Activated CD4-positive, alpha-beta T cell treated with anti-CD3 and anti-CD28 coated beads, Interleukin-2, amount 50 U/mL, for 24 hours (primary cell): ENCODE measurements around the gene ABAT.
"Not testable (repeated sequence)": the region's sequence is repeated elsewhere in the genome, so short reads cannot be mapped to it uniquely, and the experiment has no call there.

Experiments used
- DNase-seq, 2 donors: peaks; one replicate each; pipeline ENCODE4 v3.0.0-alpha.2; 2020; ENCODE audit warnings: low read depth in 1 of 2, low spot score in 1 of 2

Gene ABAT

DNA sequence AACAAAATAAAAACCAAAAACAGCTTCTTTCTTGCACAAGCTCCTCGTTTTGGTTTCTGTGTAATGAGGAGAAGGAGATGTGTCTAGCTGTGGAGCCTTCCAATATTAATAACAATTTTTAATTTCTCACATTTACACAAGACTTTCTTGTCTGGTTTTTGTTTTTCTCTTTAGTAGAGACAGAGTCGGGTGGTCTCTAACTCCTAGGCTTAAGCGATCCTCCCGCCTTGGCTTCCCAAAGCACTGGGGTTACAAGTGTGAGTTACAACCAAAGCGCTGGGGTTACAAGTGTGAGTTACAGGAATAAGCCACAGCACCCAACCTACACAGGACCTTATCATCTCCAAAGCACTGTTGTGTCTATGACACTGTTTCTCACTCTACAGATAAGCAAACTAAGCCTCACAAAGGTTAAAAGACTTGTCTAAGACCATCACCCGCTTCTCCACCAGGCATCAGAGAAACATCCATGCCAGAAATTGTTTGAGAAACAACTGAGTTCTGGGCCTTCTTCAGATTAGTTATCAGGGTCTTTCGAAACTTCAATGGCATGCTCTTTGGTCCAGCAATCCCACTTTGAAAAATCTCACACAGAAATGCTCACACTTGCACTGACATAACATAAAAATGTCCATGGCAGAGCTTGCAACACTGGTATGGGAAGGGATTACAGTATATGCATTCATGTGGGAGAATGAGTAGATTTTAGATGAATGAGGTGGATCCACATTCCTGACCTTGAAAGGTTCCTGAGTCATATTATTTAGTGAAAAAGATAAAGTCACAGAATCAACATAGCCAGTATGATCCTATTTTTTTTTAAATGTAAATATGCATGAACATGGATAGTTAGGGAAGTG is 3.9 kb downstream of the ABAT start:
- DNase-seq = no peak

GRCh38 chr16:8679151-8679550 is 4.7 kb downstream of the ABAT start:
- no peak for DNase-seq

DNA sequence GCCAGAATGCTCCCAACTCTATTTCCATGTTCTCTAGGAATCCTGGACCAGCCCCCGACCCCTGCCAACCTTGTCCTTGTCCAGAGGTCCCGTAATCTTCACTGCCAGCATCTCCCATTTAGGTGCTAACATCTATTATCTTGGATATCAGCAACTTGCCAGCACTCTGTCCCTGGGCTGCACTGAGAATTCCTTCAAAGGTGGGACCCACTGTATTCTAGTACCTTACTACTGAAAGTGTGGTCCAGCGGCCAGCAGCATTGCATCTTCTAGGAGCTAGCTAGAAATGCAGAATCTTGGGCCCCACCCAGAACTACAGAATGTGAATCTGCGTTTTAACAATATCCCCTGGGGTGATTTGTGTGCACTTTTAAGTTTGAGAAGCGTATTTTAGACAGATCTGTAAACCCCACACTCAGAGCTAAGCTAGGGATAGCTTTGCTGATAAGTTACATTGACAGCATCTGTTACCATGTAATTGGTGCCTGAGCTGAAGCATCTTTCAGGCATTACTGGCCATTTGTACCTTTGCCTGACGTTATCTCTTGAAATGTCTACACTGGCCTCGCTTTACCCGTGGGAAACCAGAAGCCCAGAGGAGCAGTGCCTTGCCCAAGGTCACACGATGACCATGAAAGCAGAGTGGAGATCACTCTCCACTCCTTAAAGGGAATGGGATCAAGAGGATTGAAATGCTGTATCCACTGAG is 8.3 kb downstream of the ABAT start:
- no peak for DNase-seq

DNA sequence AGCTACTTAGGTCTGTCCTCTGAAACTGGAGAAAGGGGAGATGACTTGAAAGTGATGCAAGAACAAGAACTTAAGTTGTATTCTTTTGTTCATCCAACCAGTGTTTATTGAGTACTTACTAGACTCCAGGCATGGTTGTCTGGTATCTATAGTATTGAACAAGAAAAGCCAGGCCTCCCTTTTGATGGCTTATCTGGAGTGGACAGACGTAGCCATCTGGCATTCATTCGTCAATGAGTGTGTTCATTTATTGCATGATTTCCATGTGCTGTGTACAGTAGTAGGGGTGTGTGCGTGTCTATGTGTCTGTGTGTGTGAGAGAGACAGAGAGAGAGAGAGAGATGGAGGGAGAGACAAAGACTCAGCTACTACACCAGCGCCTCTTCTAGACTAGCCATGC is 9.2 kb downstream of the ABAT start:
- DNase-seq = no peak

DNA sequence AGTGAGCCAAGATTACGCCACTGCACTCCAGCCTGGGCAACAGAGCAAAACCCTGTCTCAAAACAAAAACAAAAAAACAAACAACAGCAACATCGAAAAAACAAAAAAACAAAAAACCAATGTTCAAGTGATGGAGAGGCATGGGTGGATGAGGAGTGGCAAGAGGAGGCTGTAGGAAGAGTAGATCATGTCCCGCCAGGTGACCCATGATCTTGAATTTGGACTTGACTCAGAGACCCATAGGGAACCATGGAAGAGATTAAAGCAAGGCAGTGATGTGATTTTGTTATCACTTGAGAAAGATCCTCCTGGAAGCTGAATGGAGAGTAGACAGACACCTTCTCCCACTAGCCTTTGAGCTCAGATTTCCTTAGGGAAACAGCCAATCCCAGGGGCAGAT is 11.2 kb downstream of the ABAT start:
- DNase-seq = no peak

DNA sequence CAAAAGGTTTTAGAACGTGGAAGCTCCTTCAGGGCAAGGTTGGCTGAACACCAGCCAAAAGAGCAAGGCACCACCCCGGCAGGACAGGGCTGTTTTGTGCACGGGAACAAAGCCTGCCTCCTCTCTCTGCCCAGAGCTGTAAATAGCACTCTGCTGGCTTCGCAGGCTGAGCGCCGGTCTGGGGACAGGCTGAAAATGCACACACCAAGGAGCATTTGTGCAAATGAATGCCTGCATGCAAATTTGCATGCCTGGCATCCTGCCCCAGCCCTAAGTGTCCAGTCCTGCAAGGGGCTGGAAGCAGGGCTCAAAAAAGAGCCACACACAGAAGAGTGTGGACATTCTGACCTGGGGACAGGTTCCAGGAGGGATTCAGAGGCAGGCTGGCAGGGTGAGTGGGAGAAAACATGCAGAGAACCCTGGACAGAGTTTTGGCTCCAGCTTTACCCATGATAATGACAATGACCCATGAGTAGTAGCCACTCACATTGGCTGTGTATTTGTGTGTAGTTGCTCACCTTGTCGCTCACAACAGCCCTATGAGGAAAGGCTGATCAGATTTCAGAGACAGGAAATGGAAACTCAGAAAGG is 11.7 kb downstream of the ABAT start:
- no peak for DNase-seq

DNA sequence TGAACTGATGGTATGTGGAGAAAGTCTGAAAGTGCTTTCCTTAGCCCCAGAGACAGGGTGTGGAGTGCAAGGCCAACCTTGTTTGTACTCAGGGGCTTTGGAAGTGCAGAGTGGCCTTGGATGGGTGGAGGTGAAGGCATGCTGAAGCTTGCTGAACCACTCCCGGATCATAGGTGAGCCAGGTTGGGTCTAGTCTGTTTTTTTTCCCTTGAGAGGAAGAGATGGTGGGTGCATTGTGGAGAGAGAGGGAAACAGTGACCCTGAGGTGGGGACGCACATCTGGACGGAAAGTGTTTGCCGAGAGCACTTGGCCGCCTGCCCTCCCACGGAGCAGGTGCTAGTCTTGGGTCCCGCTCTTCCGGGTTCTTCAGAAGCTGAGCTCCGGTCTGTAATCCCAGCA is 12.5 kb downstream of the ABAT start:
- no peak for DNase-seq

- no peak for DNase-seq
Observed at GRCh38 chr16:8689686-8690085, 15.3 kb downstream of the ABAT start.

DNA sequence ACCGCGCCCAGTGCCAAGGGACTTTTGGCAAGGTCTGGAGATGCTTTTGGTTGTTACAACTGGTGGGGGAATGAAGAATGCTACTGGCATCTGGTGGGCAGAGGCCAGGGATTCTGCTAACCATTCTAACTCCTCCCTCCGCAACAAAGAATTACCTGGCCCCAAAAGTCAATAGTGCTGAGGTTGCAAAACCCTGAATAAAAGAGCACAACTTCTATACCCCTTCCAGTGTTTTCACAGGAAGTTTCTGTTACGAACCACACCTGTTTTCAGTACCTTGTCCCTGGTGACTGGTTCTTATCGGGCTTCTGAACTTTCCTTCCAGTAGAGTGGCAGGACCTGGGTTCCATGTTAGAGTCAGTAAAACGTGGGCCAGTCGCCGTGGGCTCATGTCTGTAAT is 17.3 kb downstream of the ABAT start:
- DNase-seq = no peak

DNA sequence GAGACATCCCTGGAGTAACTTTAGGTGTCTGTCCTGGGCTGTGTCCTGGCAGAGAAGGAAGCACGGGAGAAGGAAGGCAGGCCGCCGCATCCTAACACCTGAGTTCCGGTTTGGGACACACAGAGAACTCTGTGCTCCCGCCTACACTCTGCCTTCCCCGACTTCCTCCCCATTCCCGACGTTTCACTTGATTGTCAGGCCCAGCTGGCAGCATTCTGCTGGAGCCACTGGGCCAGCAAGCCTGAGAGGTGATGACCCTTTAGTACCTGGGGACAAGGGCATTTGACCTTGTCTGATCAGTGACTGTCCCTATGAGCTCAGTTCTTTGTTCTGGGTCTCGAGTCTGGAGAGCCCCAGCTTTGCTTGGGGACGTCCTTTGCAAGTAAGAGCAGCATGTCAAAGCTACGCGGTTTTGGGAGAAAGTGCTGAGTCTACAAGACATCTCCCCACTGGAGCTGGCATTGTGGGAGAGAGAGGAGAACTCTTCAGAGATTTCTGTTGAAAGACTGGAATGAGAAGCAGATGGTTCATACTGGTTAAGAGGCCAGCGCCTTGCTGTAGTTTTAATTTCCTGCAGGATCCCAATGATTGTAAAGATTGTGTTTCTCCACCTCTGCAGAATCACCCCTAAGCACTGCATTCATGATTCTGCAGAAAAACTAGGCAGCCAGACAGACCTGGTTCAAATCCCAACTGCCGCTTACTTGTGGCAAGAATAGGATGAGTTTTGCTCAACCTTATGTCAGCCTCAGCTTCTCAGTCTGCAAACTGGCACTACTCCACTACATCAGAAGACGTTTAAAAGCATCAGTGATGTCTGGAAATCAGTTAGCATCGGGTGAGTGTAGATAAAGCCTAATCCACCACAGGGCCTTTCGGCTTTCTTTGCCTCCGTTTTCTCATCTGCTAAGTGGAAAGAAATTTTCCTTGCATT is 20.6 kb downstream of the ABAT start:
- DNase-seq = no peak

DNA sequence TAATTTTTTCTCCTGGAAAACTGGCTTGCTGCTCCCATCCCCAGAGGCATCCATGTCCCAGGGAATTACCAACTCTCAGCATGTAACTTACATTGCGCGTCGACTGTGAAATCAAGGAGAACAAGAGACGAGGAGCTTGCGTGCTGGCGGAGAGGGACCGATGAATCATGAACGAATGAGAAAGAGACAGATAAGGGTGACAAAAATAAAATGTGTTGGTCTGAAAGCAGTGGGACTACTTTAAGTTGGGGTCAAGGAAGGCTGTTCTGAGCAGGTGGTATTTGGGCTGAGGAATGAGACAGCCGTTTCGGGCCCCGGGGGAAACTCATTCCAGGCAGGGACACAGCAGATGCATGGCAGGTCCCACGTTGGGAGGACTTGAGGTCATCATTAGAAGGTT is 22.5 kb downstream of the ABAT start:
- DNase-seq = no peak

DNA sequence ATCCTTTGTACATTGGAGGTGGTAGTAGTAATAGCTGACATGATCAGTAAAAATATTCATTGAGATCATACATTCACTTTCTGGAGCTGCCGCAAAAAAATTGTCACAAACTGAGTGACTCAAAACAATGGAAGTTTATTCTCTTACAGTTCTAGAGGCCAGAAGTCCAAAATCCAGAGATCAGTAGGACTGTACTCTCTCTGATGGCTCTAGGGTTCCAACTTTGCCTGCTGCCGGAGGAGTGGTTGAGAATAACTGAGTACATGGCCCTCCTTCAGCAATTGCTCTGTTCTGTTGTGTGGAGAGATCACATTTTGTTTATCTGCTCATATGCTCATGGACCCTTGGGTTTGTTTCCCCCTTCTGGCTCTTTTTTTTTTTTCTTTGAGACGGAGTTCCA is 23.5 kb downstream of the ABAT start:
- no peak for DNase-seq

GRCh38 chr16:8703693-8704092 is 29.3 kb downstream of the ABAT start:
- DNase-seq = no peak

- no peak for DNase-seq
Observed at GRCh38 chr16:8704098-8704497, 29.7 kb downstream of the ABAT start.

- not testable (repeated sequence) for DNase-seq
Observed at GRCh38 chr16:8705100-8705822, 30.8 kb downstream of the ABAT start.

- no peak for DNase-seq
Observed at GRCh38 chr16:8708536-8708935, 34.1 kb downstream of the ABAT start.

- no peak for DNase-seq
Observed at GRCh38 chr16:8712589-8713361, 38.4 kb downstream of the ABAT start.

DNA sequence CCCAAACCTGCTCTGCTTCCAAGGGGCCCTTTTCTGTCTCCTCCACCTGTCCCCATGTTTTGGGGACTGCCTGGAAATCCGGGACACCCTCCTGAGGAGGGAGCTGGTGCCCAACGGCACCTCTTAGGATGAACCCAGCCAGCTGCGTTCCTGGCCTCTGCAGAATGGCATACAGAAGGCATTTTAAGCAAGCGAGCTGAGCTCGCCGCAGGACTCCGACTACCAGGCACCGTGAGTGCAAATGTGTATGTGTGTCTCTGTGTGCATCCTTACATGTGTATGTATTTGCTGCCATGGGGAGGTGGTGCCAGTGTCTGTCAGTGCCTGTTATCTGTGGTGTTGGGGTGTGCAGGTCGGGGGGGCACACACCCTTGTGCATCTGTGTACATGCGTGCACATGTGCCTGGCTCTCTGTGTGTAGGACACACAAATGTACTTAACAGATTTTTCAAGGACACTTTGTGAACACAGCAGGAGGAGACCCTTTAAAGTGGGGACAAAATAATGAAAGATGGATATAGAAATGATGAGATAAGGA is 39.3 kb downstream of the ABAT start:
- DNase-seq = no peak

- no peak for DNase-seq
Observed at GRCh38 chr16:8714174-8714573, 39.8 kb downstream of the ABAT start.
